HG02798 (cell line): ENCODE results near the gene TMEM60.
"Not testable (repeated sequence)": the region's sequence is repeated elsewhere in the genome, so short reads cannot be mapped to it uniquely, and the experiment has no call there.

Experiments used
- ATAC-seq: cut with Tn5 transposase; IDR thresholded peaks from one replicate; pipeline ENCODE4 v1.9.1; 2021; ENCODE audit warnings: mild to moderate bottlenecking; ENCODE audit not compliant: unreplicated experiment, poor library complexity

Gene TMEM60

GRCh38 chr7:77812290-77812685 is 14.1 kb upstream of the TMEM60 start:
- ATAC-seq = no peak

- no peak for ATAC-seq
These were observed 13.5 kb upstream of the TMEM60 start for GRCh38 chr7:77811516-77812289.

- no peak for ATAC-seq
These were observed 10.3 kb upstream of the TMEM60 start for GRCh38 chr7:77808517-77808916.

- no peak for ATAC-seq
These were observed 8.2 kb upstream of the TMEM60 start for GRCh38 chr7:77806425-77806824.

GRCh38 chr7:77802557-77803405 is 4.5 kb upstream of the TMEM60 start:
- no peak for ATAC-seq

- ATAC-seq = no peak
These were observed 2.5 kb upstream of the TMEM60 start for GRCh38 chr7:77800730-77801129.

- ATAC-seq = peak; percentile 10
These were observed 1.9 kb upstream of the TMEM60 start for GRCh38 chr7:77800158-77800557.

GRCh38 chr7:77799078-77799964 is 1.1 kb upstream of the TMEM60 start:
- ATAC-seq = peak; percentile 0

GRCh38 chr7:77797734-77798393 is 370 bp downstream of the TMEM60 start:
- peak; percentile 33 for ATAC-seq

- ATAC-seq = no peak
These were observed 1.3 kb downstream of the TMEM60 start for GRCh38 chr7:77796960-77797359.

GRCh38 chr7:77796109-77796508 is 2.1 kb downstream of the TMEM60 start:
- no peak for ATAC-seq

GRCh38 chr7:77794000-77794399 is 4.2 kb downstream of the TMEM60 start:
- no peak for ATAC-seq

- no peak for ATAC-seq
These were observed 6.3 kb downstream of the TMEM60 start for GRCh38 chr7:77791956-77792355.

GRCh38 chr7:77791336-77791735 is 6.9 kb downstream of the TMEM60 start:
- ATAC-seq = no peak

- no peak for ATAC-seq
These were observed 9.8 kb downstream of the TMEM60 start for GRCh38 chr7:77788327-77788902.

- ATAC-seq = no peak
These were observed 11.5 kb downstream of the TMEM60 start for GRCh38 chr7:77786741-77787140.

- ATAC-seq = no peak
These were observed 12.2 kb downstream of the TMEM60 start for GRCh38 chr7:77786018-77786417.

GRCh38 chr7:77784426-77784825 is 13.8 kb downstream of the TMEM60 start:
- ATAC-seq = not testable (repeated sequence)

GRCh38 chr7:77783545-77783944 is 14.7 kb downstream of the TMEM60 start:
- no peak for ATAC-seq

GRCh38 chr7:77783111-77783510 is 15.1 kb downstream of the TMEM60 start:
- ATAC-seq = no peak
